ENCODE data around the gene ZNF329. TPM values are rescaled to one million over a fixed set of nuclear protein-coding genes. Genes with fewer than 3 reads are reported as not detected.

ZNF329 gene
- polyA plus RNA-seq, 3 donors, result 0.56 to 1.2 (median 0.65) TPM

DNA sequence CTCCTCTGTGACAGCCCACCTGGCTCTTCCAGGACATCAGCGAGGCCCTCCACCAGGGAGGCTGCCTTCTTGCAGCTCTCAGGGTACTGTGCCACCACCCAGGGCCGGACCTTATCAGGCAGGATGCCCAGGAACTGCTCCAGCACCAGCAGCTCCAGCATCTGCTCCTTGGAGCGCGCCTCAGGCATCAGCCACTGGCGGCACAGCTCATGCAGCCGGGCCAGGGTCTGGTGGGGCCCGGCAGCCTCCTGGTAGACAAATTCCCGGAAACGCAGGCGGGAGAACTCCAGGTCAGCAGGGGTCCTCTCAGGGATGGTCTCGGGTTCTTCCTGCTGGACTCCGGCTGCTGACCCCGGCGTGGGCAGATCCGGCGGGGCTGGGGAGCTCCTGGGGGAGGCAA lies 60.7 kb downstream of the ZNF329 start:
- peaks cover 84 to 98% of the 10 kb centered on the region in 2 donors for H3K9me3 ChIP-seq (replicated peaks in 1 of 2; ENCODE audit: control insufficient read depth in 1 of 2, insufficient read depth in 1 of 2, low read length in 2 of 2)
- H3K9ac ChIP-seq (ENCODE audit: insufficient read depth, low read length, poor library complexity, severe bottlenecking), result no peak overlapping the region
- no peak overlapping the region for H2AFZ ChIP-seq (ENCODE audit: insufficient read depth, low read depth, low read length, poor library complexity, severe bottlenecking)
- H3K79me2 ChIP-seq (ENCODE audit: insufficient read depth, low read length), result no peaks in the 10 kb centered on the region
- H3K36me3 ChIP-seq (replicated peaks in 1 of 2; ENCODE audit: control insufficient read depth in 1 of 2, insufficient read depth in 2 of 2, low read length in 2 of 2), result no peaks in the 10 kb centered on the region
- H3K4me2 ChIP-seq (replicated peaks; ENCODE audit: extremely low read depth, low read length, poor library complexity, severe bottlenecking), result no peak overlapping the region
- Mint-ChIP-seq H3K4me3 (no peak overlapping the region), H3K27me3 (ENCODE audit: low read depth in 3 of 3) (peaks cover 0 to 2% (median 0%) of the 10 kb centered on the region in 3 donors), H3K4me1 (no peaks in the 10 kb centered on the region), H3K27ac (no peak overlapping the region), H3K36me3 (no peaks in the 10 kb centered on the region), H3K9me3 (peaks cover 64 to 98% (median 94%) of the 10 kb centered on the region in 7 donors)
- DNase-seq, result no peak
- TF ChIP-seq CTCF (IDR thresholded peaks at IDR 0.05), result no peak
- intact Hi-C loops (cut with micrococcal nuclease), result no loop called here
- no peak overlapping the region for H3K27ac ChIP-seq (ENCODE audit: low read depth in 1 of 2, low read length in 2 of 2)
- no peaks in the 10 kb centered on the region for H4K20me1 ChIP-seq (ENCODE audit: insufficient read depth, low read length)
- WGBS (ENCODE audit: insufficient coverage), result 96% methylated on average over 16 of the region's 16 CpGs
- no peaks in the 10 kb centered on the region for H3K4me1 ChIP-seq (ENCODE audit: control insufficient read depth in 1 of 2, insufficient read depth in 2 of 2, low read length in 2 of 2)
- H3K27me3 ChIP-seq (ENCODE audit: control insufficient read depth in 2 of 2, insufficient read depth in 2 of 2, low read length in 2 of 2), result no peaks in the 10 kb centered on the region
- H3K4me3 ChIP-seq (replicated peaks in 1 of 3; ENCODE audit: low read depth in 2 of 3, low read length in 3 of 3), result no peak overlapping the region

GRCh38 chr19:58088521-58089052 lies 62.0 kb downstream of the ZNF329 start:
- Mint-ChIP-seq H3K4me3 (no peak overlapping the region), H3K27me3 (ENCODE audit: low read depth in 3 of 3) (peaks cover 0 to 2% (median 0%) of the 10 kb centered on the region in 3 donors), H3K36me3 (peaks cover 0 to 4% of the 10 kb centered on the region in 2 donors), H3K27ac (no peak overlapping the region), H3K4me1 (no peaks in the 10 kb centered on the region), H3K9me3 (peaks cover 70 to 98% (median 93%) of the 10 kb centered on the region in 7 donors)
- no peaks in the 10 kb centered on the region for H4K20me1 ChIP-seq (ENCODE audit: insufficient read depth, low read length)
- H3K4me1 ChIP-seq (ENCODE audit: control insufficient read depth in 1 of 2, insufficient read depth in 2 of 2, low read length in 2 of 2), result no peaks in the 10 kb centered on the region
- no peaks in the 10 kb centered on the region for H3K79me2 ChIP-seq (ENCODE audit: insufficient read depth, low read length)
- no peak overlapping the region for H3K4me2 ChIP-seq (replicated peaks; ENCODE audit: extremely low read depth, low read length, poor library complexity, severe bottlenecking)
- no peaks in the 10 kb centered on the region for H3K36me3 ChIP-seq (replicated peaks in 1 of 2; ENCODE audit: control insufficient read depth in 1 of 2, insufficient read depth in 2 of 2, low read length in 2 of 2)
- H3K27me3 ChIP-seq (ENCODE audit: control insufficient read depth in 2 of 2, insufficient read depth in 2 of 2, low read length in 2 of 2), result no peaks in the 10 kb centered on the region
- H3K4me3 ChIP-seq (replicated peaks in 1 of 3; ENCODE audit: low read depth in 2 of 3, low read length in 3 of 3), result peak overlapping the region in 1 of 3 experiments; percentile 17
- no peak overlapping the region for H2AFZ ChIP-seq (ENCODE audit: insufficient read depth, low read depth, low read length, poor library complexity, severe bottlenecking)
- no peak for TF ChIP-seq CTCF (IDR thresholded peaks at IDR 0.05)
- no peak for DNase-seq
- 96% methylated on average over 9 of the region's 13 CpGs for WGBS (ENCODE audit: insufficient coverage)
- intact Hi-C loops (cut with micrococcal nuclease), result no loop called here
- H3K9ac ChIP-seq (ENCODE audit: insufficient read depth, low read length, poor library complexity, severe bottlenecking), result no peak overlapping the region
- H3K27ac ChIP-seq (ENCODE audit: low read depth in 1 of 2, low read length in 2 of 2), result no peak overlapping the region
- H3K9me3 ChIP-seq (replicated peaks in 1 of 2; ENCODE audit: control insufficient read depth in 1 of 2, insufficient read depth in 1 of 2, low read length in 2 of 2), result peaks cover 86 to 97% of the 10 kb centered on the region in 2 donors
